CD4-positive, alpha-beta memory T cell (primary cell): ENCODE measurements around the gene APAF1. TPM values are rescaled to one million over a fixed set of nuclear protein-coding genes. Genes with fewer than 3 reads are reported as not detected.

Experiments used
- CTCF ChIA-PET: fragments of 350-600 bp; sonication (Branson Sonifier 250); formaldehyde crosslinking; loops from one replicate; lab custom pipeline; 2021; ENCODE audit warnings: inconsistent platforms; ENCODE audit not compliant: partially characterized antibody; lab: Charles Lee
- POLR2A ChIA-PET: fragments of 350-600 bp; sonication (Branson Sonifier 250); formaldehyde crosslinking; loops from one replicate; lab custom pipeline; 2021; ENCODE audit not compliant: partially characterized antibody; lab: Charles Lee
- DNase-seq, 5 donors: peaks; one replicate each; pipeline versions ENCODE4 v3.0.0 to v3.0.0-alpha.2; 2020 to 2022; ENCODE audit warnings: mixed read lengths in 1 of 5
- H3K27ac ChIP-seq: one replicate; pipeline ENCODE4 v1.7.0; 2013; ENCODE audit warnings: low read depth, low read length
- H3K27me3 ChIP-seq: 2 replicates; pipeline ENCODE4 v1.7.0; 2013; ENCODE audit warnings: mild to moderate bottlenecking, low read length, moderate library complexity; ENCODE audit not compliant: insufficient read depth
- H3K36me3 ChIP-seq: 2 replicates; pipeline ENCODE4 v1.7.0; 2013; ENCODE audit warnings: mild to moderate bottlenecking, low read length, moderate library complexity; ENCODE audit not compliant: insufficient read depth
- H3K4me1 ChIP-seq: 2 replicates; pipeline ENCODE4 v1.7.0; 2013; ENCODE audit warnings: mild to moderate bottlenecking, low read length, moderate library complexity; ENCODE audit not compliant: insufficient read depth
- H3K4me3 ChIP-seq, 2 donors: one replicate each; pipeline ENCODE4 v1.7.0; 2013; ENCODE audit warnings: low read length in 2 of 2, mild to moderate bottlenecking in 1 of 2
- H3K9me3 ChIP-seq, 2 donors: one replicate each; pipeline ENCODE4 v1.7.0; 2013; ENCODE audit warnings: low read length in 2 of 2, control low read depth in 1 of 2; ENCODE audit not compliant: control insufficient read depth in 1 of 2
- H3K27ac Mint-ChIP-seq, 7 donors: one replicate each; pipeline ENCODE4 v1.8.0; 2020 to 2021; ENCODE audit warnings: mixed read lengths in 7 of 7, mild to moderate bottlenecking in 6 of 7, inconsistent platforms in 3 of 7, moderate library complexity in 3 of 7
- H3K27me3 Mint-ChIP-seq, 2 donors: one replicate each; pipeline ENCODE4 v1.8.0; 2020 to 2021; ENCODE audit warnings: mixed read lengths in 2 of 2
- H3K36me3 Mint-ChIP-seq, 2 donors: one replicate each; pipeline ENCODE4 v1.8.0; 2020 to 2021; ENCODE audit warnings: mixed read lengths in 2 of 2, inconsistent platforms in 1 of 2, mild to moderate bottlenecking in 1 of 2
- H3K4me1 Mint-ChIP-seq, 4 donors: one replicate each; pipeline ENCODE4 v1.8.0; 2020 to 2021; ENCODE audit warnings: mixed read lengths in 4 of 4, mild to moderate bottlenecking in 1 of 4
- H3K4me3 Mint-ChIP-seq, 8 donors: one replicate each; pipeline ENCODE4 v1.8.0; 2020 to 2021; ENCODE audit warnings: mixed read lengths in 8 of 8, mild to moderate bottlenecking in 7 of 8, moderate library complexity in 6 of 8, inconsistent platforms in 3 of 8
- H3K9me3 Mint-ChIP-seq, 8 donors: one replicate each; pipeline ENCODE4 v1.8.0; 2020 to 2021; ENCODE audit warnings: mixed read lengths in 8 of 8, mild to moderate bottlenecking in 5 of 8, inconsistent platforms in 3 of 8, moderate library complexity in 1 of 8
- intact Hi-C: fragments of 100-400 bp; cut with micrococcal nuclease; formaldehyde crosslinking; loops from one replicate; pipeline ENCODE4 v1.15.1; 2023
- polyA plus RNA-seq, 2 donors: library from polyadenylated mRNA; unstranded; fragments of 300-500 nt; fragmentation: Illumina TruSeq; gene quantifications; one replicate each; pipeline ENCODE4 v1.2.3, GENCODE V29; 2021
- total RNA-seq, 2 experiments: library from RNA; stranded (reverse); gene quantifications; one replicate each; pipeline ENCODE4 v1.2.3, GENCODE V29; 2021

Gene APAF1
- total and polyA plus RNA-seq, 4 experiments from 2014 or later, result 5.3 to 32.2 (median 20.1) TPM

GRCh38 chr12:98721204-98721702, 76.2 kb downstream of the APAF1 start:
- peak overlapping the region in 1 of 7 donors; percentile 18 for H3K27ac Mint-ChIP-seq
- H3K27me3 Mint-ChIP-seq, result no peaks in the 10 kb centered on the region
- ChIA-PET POLR2A (no interaction called here), CTCF (interaction anchor here (1.3 to 1.9 kb wide), 3 partner anchors 14 to 190 kb away, joined by 3 to 5 read pairs (median 3); no protein-coding TSS in a partner anchor)
- no peaks in the 10 kb centered on the region for H3K9me3 ChIP-seq
- H3K36me3 ChIP-seq, result peaks cover 6% of the 10 kb centered on the region
- H3K9me3 Mint-ChIP-seq, result no peaks in the 10 kb centered on the region
- peaks cover 50 to 52% of the 10 kb centered on the region in 2 donors for H3K36me3 Mint-ChIP-seq
- no peaks in the 10 kb centered on the region for H3K27me3 ChIP-seq
- intact Hi-C loops, result no loop called here
- peaks cover 0 to 6% (median 3%) of the 10 kb centered on the region in 4 donors for H3K4me1 Mint-ChIP-seq
- H3K27ac ChIP-seq, result no peak overlapping the region
- no peak overlapping the region for H3K4me3 ChIP-seq
- DNase-seq, result no peak
- no peaks in the 10 kb centered on the region for H3K4me1 ChIP-seq
- H3K4me3 Mint-ChIP-seq, result no peak overlapping the region

GRCh38 chr12:98724384-98725155, 79.5 kb downstream of the APAF1 start:
- H3K36me3 Mint-ChIP-seq, result peaks cover 55 to 58% of the 10 kb centered on the region in 2 donors
- Histone ChIP-seq H3K36me3 (peaks cover 10% of the 10 kb centered on the region), H3K27me3 (no peaks in the 10 kb centered on the region), H3K4me1 (no peaks in the 10 kb centered on the region), H3K27ac (no peak overlapping the region), H3K4me3 (no peak overlapping the region), H3K9me3 (no peaks in the 10 kb centered on the region)
- H3K27ac Mint-ChIP-seq, result peak overlapping the region in 1 of 7 donors; percentile 2
- no peaks in the 10 kb centered on the region for H3K9me3 Mint-ChIP-seq
- intact Hi-C loops, result no loop called here
- peaks cover 0 to 6% (median 3%) of the 10 kb centered on the region in 4 donors for H3K4me1 Mint-ChIP-seq
- no peak for DNase-seq
- no peaks in the 10 kb centered on the region for H3K27me3 Mint-ChIP-seq
- H3K4me3 Mint-ChIP-seq, result no peak overlapping the region
- ChIA-PET CTCF (interaction anchor here (2.0 to 2.1 kb wide), 3 partner anchors 11 to 274 kb away, joined by 10 to 12 read pairs (median 10); no protein-coding TSS in a partner anchor), POLR2A (no interaction called here)

- H3K36me3 ChIP-seq, result peaks cover 10% of the 10 kb centered on the region
- no peak overlapping the region for H3K4me3 ChIP-seq
- ChIA-PET POLR2A (no interaction called here), CTCF (interaction anchor here (2.0 to 2.1 kb wide), 3 partner anchors 10 to 273 kb away, joined by 10 to 12 read pairs (median 10); no protein-coding TSS in a partner anchor)
- peaks cover 0 to 6% (median 3%) of the 10 kb centered on the region in 4 donors for H3K4me1 Mint-ChIP-seq
- no peaks in the 10 kb centered on the region for H3K9me3 Mint-ChIP-seq
- no peak overlapping the region for H3K27ac ChIP-seq
- H3K9me3 ChIP-seq, result no peaks in the 10 kb centered on the region
- H3K4me3 Mint-ChIP-seq, result no peak overlapping the region
- H3K27me3 Mint-ChIP-seq, result no peaks in the 10 kb centered on the region
- H3K36me3 Mint-ChIP-seq, result peaks cover 56 to 63% of the 10 kb centered on the region in 2 donors
- no peaks in the 10 kb centered on the region for H3K27me3 ChIP-seq
- H3K4me1 ChIP-seq, result no peaks in the 10 kb centered on the region
- DNase-seq, result peak in 3 of 5 donors; percentile 12 to 34 (median 21)
- intact Hi-C loops, result no loop called here
- peak overlapping the region in 1 of 7 donors; percentile 9 for H3K27ac Mint-ChIP-seq
Observed at GRCh38 chr12:98725476-98726247, 80.6 kb downstream of the APAF1 start.

- Mint-ChIP-seq H3K9me3 (no peaks in the 10 kb centered on the region), H3K36me3 (peaks cover 55 to 68% of the 10 kb centered on the region in 2 donors), H3K4me1 (peaks cover 0 to 6% (median 3%) of the 10 kb centered on the region in 4 donors), H3K4me3 (no peak overlapping the region), H3K27ac (peak overlapping the region in 1 of 7 donors; percentile 82), H3K27me3 (no peaks in the 10 kb centered on the region)
- CTCF ChIA-PET, result interaction anchor here (1.2 kb wide), 1 partner anchor 271 kb away, joined by 3 read pairs; no protein-coding TSS in a partner anchor
- H3K9me3 ChIP-seq, result no peaks in the 10 kb centered on the region
- H3K4me3 ChIP-seq, result no peak overlapping the region
- H3K4me1 ChIP-seq, result no peaks in the 10 kb centered on the region
- no peak for DNase-seq
- no peak overlapping the region for H3K27ac ChIP-seq
- H3K27me3 ChIP-seq, result no peaks in the 10 kb centered on the region
- POLR2A ChIA-PET, result no interaction called here
- intact Hi-C loops, result no loop called here
- H3K36me3 ChIP-seq, result peaks cover 17% of the 10 kb centered on the region
Observed at GRCh38 chr12:98727196-98727595, 82.1 kb downstream of the APAF1 start.

- Mint-ChIP-seq H3K36me3 (peaks cover 51 to 58% of the 10 kb centered on the region in 2 donors), H3K9me3 (no peaks in the 10 kb centered on the region), H3K27me3 (no peaks in the 10 kb centered on the region), H3K27ac (peak overlapping the region in 2 of 7 donors; percentile 38 to 48), H3K4me1 (no peaks in the 10 kb centered on the region), H3K4me3 (no peak overlapping the region)
- intact Hi-C loops, result no loop called here
- ChIA-PET CTCF (interaction anchor here (0.8 to 1.4 kb wide), 3 partner anchors 8 to 47 kb away, joined by 3 to 5 read pairs (median 3); no protein-coding TSS in a partner anchor), POLR2A (no interaction called here)
- no peak for DNase-seq
- Histone ChIP-seq H3K27me3 (no peaks in the 10 kb centered on the region), H3K4me1 (no peaks in the 10 kb centered on the region), H3K4me3 (no peak overlapping the region), H3K36me3 (peaks cover 11% of the 10 kb centered on the region), H3K27ac (no peak overlapping the region), H3K9me3 (no peaks in the 10 kb centered on the region)
Observed at GRCh38 chr12:98730412-98730811, 85.3 kb downstream of the APAF1 start.

DNA sequence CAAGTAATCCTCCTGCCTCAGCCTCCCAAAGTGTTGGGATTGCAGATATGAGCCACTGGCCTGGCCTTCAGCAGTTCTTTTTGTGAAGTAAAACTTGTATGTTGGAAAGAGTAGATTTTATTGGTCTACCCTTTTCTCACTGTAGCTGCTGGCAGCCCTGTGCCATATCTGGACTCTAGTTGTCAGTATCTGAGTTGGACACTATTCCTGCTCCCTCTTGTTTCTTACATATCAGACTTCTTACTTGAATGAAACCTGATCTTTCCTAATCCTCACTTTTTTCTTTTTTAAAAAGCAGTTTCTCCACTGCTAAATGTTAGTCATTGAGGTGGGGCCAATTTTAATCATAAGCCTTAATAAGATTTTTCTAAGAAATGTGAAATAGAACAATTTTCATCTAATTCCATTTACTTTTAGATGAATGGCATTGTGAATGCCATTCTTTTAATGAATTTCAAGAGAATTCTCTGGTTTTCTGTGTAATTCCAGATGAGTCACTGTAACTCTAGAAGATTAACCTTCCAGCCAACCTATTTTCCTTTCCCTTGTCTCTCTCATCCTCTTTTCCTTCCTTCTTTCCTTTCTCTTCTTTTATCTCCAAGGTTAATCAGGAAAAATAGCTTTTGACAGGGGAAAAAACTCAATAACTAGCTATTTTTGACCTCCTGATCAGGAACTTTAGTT, 88.7 kb downstream of the APAF1 start:
- no peaks in the 10 kb centered on the region for H3K4me1 Mint-ChIP-seq
- ChIA-PET CTCF (interaction anchor here (1.2 to 1.6 kb wide), 2 partner anchors 9 to 12 kb away, joined by 3 to 5 read pairs; no protein-coding TSS in a partner anchor), POLR2A (no interaction called here)
- H3K36me3 Mint-ChIP-seq, result peaks cover 40 to 48% of the 10 kb centered on the region in 2 donors
- H3K27ac Mint-ChIP-seq, result no peak overlapping the region
- no peak overlapping the region for H3K4me3 Mint-ChIP-seq
- no peaks in the 10 kb centered on the region for H3K9me3 Mint-ChIP-seq
- H3K27me3 ChIP-seq, result no peaks in the 10 kb centered on the region
- no peaks in the 10 kb centered on the region for H3K9me3 ChIP-seq
- DNase-seq, result no peak
- no peak overlapping the region for H3K27ac ChIP-seq
- intact Hi-C loops, result no loop called here
- H3K4me1 ChIP-seq, result no peaks in the 10 kb centered on the region
- no peaks in the 10 kb centered on the region for H3K27me3 Mint-ChIP-seq
- H3K36me3 ChIP-seq, result peaks cover 7% of the 10 kb centered on the region
- no peak overlapping the region for H3K4me3 ChIP-seq
